Femur (tissue), 1 donor: ENCODE data around the gene PDZD2.
"Not testable (repeated sequence)": the region's sequence is repeated elsewhere in the genome, so short reads cannot be mapped to it uniquely, and the experiment has no call there.

Experiments
- DNase-seq: peaks from one replicate; pipeline ENCODE4 v3.0.0-alpha.2; 2017

PDZD2 gene

DNA sequence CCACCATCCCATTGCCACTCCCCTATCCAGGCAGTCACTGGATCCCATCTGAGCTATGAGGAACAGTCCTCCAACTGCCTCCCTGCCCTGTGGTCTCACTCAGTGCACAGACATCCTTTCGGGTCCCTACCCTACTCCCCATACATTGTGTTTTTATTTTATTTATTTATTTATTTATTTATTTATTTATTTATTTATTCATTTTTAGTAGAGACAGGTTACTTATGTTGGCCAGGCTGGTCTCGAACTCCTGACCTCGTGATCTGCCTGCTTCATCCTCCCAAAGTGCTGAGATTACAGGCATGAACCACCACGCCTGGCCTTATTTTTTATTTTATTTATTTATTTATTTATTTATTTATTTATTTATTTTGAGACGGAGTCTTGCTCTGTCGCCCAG, 137.4 kb downstream of the PDZD2 start:
- not testable (repeated sequence) for DNase-seq

- no peak for DNase-seq
These were observed 138.2 kb downstream of the PDZD2 start for GRCh38 chr5:31776976-31777651.

DNA sequence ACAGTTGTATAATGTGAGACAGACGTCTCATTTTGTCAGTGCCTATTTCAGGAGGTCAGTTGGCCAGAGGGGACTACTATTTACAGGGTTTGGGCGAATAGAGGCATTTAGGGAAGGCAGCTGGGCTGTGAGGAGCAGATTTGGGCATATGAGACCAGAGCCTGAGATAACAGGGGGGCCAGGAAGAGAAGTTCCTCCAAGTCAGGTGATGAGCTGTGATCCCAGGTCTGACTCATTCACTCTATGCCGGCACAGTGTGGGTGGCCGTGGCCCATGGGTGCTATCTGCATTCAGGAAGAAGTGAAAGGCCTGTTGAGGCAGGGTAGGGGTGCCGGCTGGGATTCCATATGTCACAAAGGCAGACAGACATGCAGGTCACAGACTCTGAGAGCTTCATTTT, 142.8 kb downstream of the PDZD2 start:
- no peak for DNase-seq

GRCh38 chr5:31783086-31783645, 144.2 kb downstream of the PDZD2 start:
- no peak for DNase-seq

DNA sequence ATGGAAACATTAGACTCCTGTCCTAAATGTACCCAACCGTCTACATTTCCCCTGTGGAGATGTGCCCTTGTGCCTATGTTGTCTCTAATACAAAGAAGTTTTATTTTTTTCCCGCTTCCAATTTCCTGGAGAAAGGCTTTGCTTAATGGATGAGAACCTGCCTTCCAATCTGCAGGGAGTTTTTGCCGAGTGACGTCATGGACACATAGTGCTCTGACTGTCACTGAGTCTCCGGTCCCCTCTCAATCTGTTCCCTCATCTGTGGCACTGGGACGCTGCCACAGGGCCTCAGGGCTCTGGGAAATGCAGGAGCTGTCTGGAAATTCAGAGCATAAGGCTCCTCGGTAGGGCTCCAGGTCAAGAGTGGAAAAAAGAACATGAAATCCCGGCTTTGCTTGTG, 144.8 kb downstream of the PDZD2 start:
- no peak for DNase-seq

DNA sequence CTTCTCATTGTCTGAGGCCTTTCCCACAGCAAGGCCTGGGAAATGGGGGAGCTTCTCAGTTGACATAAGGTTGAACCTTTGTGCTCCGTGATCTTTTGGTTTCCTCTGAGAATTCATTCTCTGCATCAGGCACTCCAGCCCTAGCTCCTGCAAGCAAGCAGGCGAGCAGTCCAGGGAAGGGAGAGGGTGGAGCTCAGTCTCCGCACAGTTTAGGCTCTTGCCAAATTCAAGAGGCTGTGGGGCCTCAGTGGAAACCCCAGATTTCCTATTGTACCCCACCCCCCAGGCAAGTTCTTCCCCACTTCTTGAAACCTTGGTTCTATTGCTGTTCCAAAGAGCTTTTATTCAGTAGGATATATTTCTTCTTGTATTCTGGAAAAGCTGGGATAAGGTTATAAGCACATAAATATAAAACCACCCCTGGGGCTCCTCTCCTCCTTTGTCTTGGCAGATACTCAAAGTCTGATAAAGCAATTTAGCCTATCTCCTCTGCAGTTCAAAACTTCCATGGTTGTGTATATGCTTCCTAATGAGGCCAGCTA, 147.2 kb downstream of the PDZD2 start:
- DNase-seq, result peak; percentile 71

GRCh38 chr5:31794009-31794408, 155.1 kb downstream of the PDZD2 start:
- no peak for DNase-seq

GRCh38 chr5:31798168-31798567, 159.2 kb downstream of the PDZD2 start:
- DNase-seq, result no peak

DNA sequence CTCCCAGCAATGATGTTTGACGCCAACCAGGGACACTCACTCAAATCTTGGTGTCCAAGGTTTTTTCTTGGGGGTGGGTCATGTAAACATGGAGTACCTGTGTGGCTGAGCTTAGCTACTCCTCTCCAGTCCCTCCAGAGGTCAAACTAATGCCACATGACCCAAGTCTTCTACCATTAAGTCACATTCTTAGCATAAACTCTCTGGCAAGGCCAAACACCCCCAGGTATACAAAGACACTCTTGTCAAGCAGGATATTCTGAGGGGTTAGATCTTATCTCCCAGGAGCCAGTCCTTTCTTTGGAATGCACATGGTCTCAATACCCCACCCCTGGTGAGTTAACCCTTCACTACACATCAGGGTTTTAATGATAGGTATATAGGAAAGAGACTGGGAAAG, 161.4 kb downstream of the PDZD2 start:
- DNase-seq, result no peak

DNA sequence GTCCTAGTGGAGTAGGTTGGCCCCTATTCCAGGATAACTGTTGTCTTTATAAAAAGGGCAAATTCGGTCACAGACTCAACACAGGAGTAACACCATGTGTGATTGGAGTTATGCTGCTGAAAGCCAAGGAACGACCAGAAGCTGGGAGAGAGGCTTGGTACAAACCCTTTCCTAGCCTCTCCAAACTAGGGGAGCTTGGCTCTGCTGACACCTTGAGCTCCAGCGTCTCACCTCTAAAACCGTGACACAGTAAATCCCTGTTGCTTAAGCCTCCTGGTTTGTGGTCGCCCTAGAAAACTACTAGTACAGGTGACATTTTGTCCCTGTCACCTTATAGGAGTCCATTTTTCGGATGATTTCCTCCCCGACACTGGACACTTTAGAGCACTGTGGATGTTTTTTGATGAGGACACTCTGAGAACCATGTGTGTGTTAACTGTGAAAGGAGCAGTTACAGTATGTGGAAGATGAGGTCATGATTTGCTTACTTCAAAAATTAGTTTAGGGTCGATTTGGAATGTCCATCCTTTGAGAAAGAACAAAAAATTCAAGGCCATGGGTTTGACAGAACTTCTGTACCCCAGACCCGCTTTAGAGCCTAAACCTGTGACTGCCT, 167.0 kb downstream of the PDZD2 start:
- DNase-seq, result no peak

- no peak for DNase-seq
These were observed 167.6 kb downstream of the PDZD2 start for GRCh38 chr5:31806561-31806960.

DNA sequence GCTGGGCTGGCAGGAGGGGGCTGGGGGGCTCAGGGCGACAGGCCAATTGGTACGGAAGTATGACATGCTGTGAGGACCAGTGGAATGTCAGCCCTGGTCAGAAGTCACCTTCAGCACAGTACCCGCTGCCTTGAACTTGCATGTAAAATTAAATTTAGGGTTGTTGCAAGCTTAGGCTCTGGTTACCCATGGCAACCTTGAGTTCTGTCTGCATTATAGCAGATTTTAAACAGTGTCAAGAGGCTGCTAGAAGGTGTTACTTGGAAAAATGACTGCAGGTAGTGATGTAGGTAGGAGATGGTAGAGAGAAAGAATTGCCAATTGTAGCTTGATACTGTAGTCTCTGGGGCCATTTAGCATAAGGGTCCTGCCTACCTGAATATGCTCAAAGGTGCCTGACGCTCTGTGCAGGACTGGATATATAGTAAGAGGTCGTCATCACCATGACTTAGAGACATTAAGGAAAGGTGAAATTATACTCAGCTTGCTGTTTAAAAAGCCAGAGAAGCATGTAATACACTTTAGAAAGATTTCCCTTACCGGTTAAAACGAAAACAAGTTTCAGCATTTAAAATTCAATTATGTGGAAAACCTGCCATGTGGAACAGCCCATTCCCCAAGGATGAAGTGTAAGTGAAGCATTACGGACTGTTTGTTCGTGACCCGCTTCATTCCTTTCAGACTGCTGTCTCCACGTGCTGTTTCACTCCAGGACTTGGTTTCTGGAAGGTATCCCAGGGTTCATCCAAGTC, 169.0 kb downstream of the PDZD2 start:
- DNase-seq, result no peak

DNA sequence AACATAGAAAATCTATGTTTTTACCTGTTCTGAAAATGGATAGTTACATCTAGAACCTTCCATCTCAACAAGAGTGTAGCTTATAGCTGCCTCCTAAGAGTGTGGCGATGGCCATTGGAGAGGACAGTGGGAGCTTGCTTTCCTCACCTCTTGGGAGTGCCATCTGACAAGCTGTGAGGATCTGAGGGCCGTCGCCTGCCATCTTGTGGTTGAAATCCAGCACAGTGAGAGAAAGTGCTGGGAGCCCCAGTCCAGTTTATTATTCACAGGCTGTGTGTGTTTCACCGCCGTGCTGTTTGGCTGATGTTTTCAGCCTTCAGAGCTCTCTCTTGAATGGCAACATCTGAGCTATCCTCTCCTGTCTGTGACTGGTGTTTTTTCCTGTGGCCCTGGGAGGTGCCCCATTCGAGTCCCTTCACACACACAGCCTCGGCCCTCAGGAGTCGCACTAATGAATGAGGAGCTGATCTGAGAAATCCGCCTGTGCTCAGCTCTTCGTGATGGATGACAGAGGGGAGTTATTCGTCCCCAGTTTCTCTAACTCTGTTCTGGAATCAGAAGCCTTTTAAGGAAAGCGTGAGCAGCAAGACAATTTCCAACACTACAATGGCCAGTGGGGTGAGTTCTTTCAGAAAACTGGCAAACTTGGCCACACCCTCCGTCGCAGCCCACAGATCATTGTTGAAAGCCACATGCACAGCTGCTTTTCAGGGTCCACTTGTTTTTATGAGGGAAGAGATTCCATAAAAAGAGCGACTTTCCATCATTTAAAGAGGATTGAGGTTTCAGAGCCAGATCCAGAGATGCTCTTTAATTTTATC, 170.3 kb downstream of the PDZD2 start:
- peak; percentile 83 for DNase-seq

- DNase-seq, result no peak
These were observed 172.3 kb downstream of the PDZD2 start for GRCh38 chr5:31811210-31811609.

DNA sequence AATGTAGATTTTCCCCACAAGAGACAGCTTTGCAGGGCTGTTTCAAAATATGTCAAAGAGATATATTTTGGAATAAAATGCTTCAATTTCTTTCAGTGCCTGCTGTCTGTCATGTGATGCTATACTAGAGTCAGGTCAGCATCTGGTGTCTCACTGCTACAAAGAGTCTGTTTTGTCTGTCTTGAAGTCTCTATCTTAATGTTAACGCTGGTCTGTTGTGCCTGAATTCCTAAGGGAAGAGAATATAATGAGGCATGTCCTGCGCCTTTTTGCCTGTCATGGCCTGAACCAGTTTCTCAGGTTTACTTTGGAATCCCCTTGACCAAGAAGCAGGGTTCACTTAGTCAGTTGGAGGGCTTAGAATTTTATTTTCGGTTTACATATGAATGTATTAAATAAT, 176.4 kb downstream of the PDZD2 start:
- no peak for DNase-seq

GRCh38 chr5:31819926-31820516, 181.1 kb downstream of the PDZD2 start:
- DNase-seq, result no peak

DNA sequence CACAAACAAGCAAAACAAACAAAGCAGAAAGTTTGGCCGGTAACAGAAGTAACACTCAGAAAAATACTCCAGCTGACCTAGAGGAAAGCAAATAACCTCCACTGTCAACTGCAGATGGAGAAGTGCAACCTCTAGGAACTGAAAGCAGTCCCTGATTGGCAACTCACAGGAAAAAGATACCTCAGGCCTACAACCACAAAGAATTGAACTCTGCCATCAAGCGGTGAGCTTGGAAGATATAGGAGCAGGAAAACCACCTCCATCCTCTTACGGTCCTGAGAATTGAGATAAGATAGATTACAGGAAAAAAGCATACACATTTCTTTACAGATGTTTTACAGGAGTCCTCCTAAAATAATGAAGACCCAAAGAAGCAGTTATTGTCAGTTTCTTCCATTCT, 184.5 kb downstream of the PDZD2 start:
- no peak for DNase-seq

DNA sequence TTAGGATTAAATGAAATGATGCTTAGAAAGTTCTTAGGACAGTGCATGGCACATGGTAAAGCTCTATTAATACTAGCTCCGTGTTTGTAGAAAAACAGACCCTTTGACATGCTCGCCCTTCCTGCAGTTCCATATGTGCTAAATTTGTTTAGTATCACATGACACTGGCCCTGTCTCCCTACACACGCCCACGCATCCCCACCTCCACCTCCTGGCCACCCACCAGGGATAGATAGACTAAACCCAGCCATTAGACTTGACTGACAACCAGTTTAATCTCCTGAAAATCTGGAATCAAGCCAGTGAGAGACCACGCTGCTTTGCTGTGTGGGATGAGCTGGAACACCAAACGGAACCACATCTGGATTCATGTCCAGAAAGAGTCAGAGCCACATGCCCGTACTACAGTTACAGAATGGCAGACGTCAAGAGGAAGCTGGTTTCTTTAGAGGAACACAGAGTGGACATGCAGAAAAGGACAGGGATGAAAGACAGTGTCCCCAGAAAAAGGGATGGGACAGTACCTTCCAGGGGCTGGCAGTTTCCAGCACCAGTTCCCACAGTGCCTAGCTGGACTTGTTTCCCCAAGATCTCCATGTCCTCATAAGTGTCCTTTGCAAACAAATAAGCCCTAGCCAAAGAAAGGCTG, 186.1 kb downstream of the PDZD2 start:
- DNase-seq, result no peak

DNA sequence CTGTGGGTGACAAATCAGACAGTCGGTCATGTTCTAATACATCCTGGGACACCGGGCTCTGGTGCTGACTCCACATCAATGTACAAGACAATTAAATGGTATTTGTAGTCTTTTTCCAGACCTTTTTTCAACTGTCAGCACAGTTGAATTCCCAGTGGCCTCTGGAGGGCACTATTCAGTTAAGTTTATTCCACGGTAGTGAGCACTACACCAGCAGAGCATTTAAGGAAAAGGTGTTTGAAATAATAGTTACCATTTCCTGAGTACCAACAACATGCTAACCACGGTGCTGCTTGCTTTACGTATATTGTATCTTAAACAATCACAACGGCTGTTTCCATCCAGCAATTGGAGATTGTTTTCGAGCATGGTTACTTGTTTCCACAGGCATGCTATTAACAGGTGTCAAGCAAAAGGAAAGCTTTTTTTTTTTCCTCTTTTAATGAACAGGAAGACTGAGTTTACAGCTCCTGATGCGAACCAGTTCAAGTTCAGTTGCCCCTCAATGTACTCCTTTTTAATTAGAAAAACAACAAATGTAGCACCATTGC, 186.7 kb downstream of the PDZD2 start:
- DNase-seq, result peak; percentile 65

DNA sequence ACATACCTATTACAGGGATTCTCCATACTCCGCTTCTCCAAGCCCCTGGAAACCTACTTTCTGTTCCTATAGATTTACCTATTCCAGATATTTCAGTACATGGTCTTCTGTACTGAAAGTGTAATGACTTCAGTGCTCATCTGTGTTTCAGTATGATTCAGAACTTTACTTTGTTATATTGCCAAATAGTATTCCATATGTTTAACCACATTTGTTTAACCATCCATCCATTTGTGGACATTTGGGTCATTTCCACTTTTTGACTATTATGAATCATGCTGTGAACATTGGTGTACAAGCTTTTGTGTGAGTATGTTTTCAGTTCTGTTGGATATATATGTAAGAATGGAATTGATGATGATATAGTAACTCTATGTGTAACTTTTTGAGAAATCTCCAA, 188.9 kb downstream of the PDZD2 start:
- DNase-seq, result no peak

GRCh38 chr5:31832966-31833365, 194.0 kb downstream of the PDZD2 start:
- no peak for DNase-seq
